DND-41 (cell line): Measurements from ENCODE around the gene IFFO2.

Experiments used
- ATAC-seq: fragments of 200-7000 bp; cut with Tn5 transposase; 3 replicates; pipeline ENCODE4 v1.9.1; 2021; ENCODE audit warnings: low read depth; ENCODE audit not compliant: insufficient read depth
- DNase-seq: peaks from one replicate; pipeline ENCODE4 v3.0.0-alpha.2; 2020
- H2AFZ ChIP-seq: 2 replicates; pipeline ENCODE4 v1.6.0; 2012; ENCODE audit warnings: low read depth, low read length
- H3K27ac ChIP-seq: 2 replicates; pipeline ENCODE4 v1.5.1; 2012; ENCODE audit warnings: low read length, inconsistent platforms
- H3K27me3 ChIP-seq: fragments of 200-600 bp; sonication (generic); 2 replicates; pipeline ENCODE4 v1.6.0; 2012; ENCODE audit warnings: low read length, mild to moderate bottlenecking, inconsistent platforms; ENCODE audit not compliant: insufficient read depth, poor library complexity
- H3K36me3 ChIP-seq: 2 replicates; pipeline ENCODE4 v1.5.1; 2012; ENCODE audit warnings: low read length, inconsistent platforms; ENCODE audit not compliant: insufficient read depth
- H3K4me1 ChIP-seq: 2 replicates; pipeline ENCODE4 v1.5.1; 2012; ENCODE audit warnings: mild to moderate bottlenecking, low read length; ENCODE audit not compliant: insufficient read depth
- H3K4me2 ChIP-seq: 2 replicates; pipeline ENCODE4 v1.6.0; 2012; ENCODE audit warnings: mild to moderate bottlenecking, moderate library complexity, low read length, inconsistent platforms; ENCODE audit not compliant: insufficient read depth
- H3K4me3 ChIP-seq, 2 experiments: fragments of 200-600 bp in 1 of 2; shearing (Covaris generic) in 1 of 2; 2 replicates each; pipeline ENCODE4 v1.5.1; 2012 to 2016; ENCODE audit warnings: inconsistent platforms in 2 of 2, low read length in 2 of 2, mild to moderate bottlenecking in 2 of 2, low read depth in 1 of 2, moderate library complexity in 1 of 2
- H3K79me2 ChIP-seq: 2 replicates; pipeline ENCODE4 v1.6.0; 2012; ENCODE audit warnings: low read length, inconsistent platforms; ENCODE audit not compliant: insufficient read depth
- H3K9ac ChIP-seq: 2 replicates; pipeline ENCODE4 v1.6.0; 2012; ENCODE audit warnings: low read depth, mild to moderate bottlenecking, inconsistent platforms, low read length, moderate library complexity
- H3K9me3 ChIP-seq: 2 replicates; pipeline ENCODE4 v1.5.1; 2012; ENCODE audit warnings: low read length, moderate library complexity, mild to moderate bottlenecking, inconsistent platforms; ENCODE audit not compliant: insufficient read depth, severe bottlenecking
- H4K20me1 ChIP-seq: 2 replicates; pipeline ENCODE4 v1.6.0; 2012; ENCODE audit warnings: low read length; ENCODE audit not compliant: insufficient read depth
- CTCF ChIP-seq: IDR thresholded peaks from 2 replicates; pipeline ENCODE4 v1.5.1; 2012; ENCODE audit warnings: borderline replicate concordance, low read length, moderate library complexity, mild to moderate bottlenecking; ENCODE audit not compliant: poor library complexity, severe bottlenecking; ENCODE audit errors: extremely low read depth
- EZH2 ChIP-seq: IDR thresholded peaks from 3 replicates; pipeline ENCODE4 v1.6.1; 2012; ENCODE audit warnings: borderline replicate concordance, low read depth, mild to moderate bottlenecking, moderate library complexity, low read length, inconsistent platforms; ENCODE audit not compliant: severe bottlenecking

Gene IFFO2

GRCh38 chr1:18991585-18991984 is 35.1 kb upstream of the IFFO2 start:
- Histone ChIP-seq H3K4me2 (no peak overlapping the region), H3K4me3 (no peak overlapping the region), H3K4me1 (no peaks in the 10 kb centered on the region), H3K79me2 (no peaks in the 10 kb centered on the region), H3K27ac (no peak overlapping the region), H3K9ac (no peak overlapping the region), H3K27me3 (peaks cover 11% of the 10 kb centered on the region), H2AFZ (no peak overlapping the region), H3K36me3 (no peaks in the 10 kb centered on the region), H3K9me3 (no peaks in the 10 kb centered on the region), H4K20me1 (no peaks in the 10 kb centered on the region; the same call in 1 of the 2 replicates)
- no peak for TF ChIP-seq CTCF
- no peak for TF ChIP-seq EZH2
- ATAC-seq = no peak
- DNase-seq = no peak

GRCh38 chr1:18989896-18990295 is 33.4 kb upstream of the IFFO2 start:
- no peaks in the 10 kb centered on the region for H3K36me3 ChIP-seq
- H3K4me1 ChIP-seq = no peaks in the 10 kb centered on the region
- H3K4me3 ChIP-seq = no peak overlapping the region
- TF ChIP-seq EZH2 = no peak
- TF ChIP-seq CTCF = no peak
- no peaks in the 10 kb centered on the region; the same call in 1 of the 2 replicates for H4K20me1 ChIP-seq
- no peaks in the 10 kb centered on the region for H3K79me2 ChIP-seq
- no peak for DNase-seq
- H3K27me3 ChIP-seq = peaks cover 13% of the 10 kb centered on the region
- no peak for ATAC-seq
- no peak overlapping the region for H3K27ac ChIP-seq
- H3K4me2 ChIP-seq = no peak overlapping the region
- no peak overlapping the region for H3K9ac ChIP-seq
- no peak overlapping the region for H2AFZ ChIP-seq
- no peaks in the 10 kb centered on the region for H3K9me3 ChIP-seq

GRCh38 chr1:18989176-18989799 is 32.8 kb upstream of the IFFO2 start:
- no peaks in the 10 kb centered on the region; the same call in 1 of the 2 replicates for H4K20me1 ChIP-seq
- no peaks in the 10 kb centered on the region for H3K79me2 ChIP-seq
- TF ChIP-seq EZH2 (no peak), CTCF (no peak)
- no peaks in the 10 kb centered on the region for H3K36me3 ChIP-seq
- no peaks in the 10 kb centered on the region for H3K9me3 ChIP-seq
- H3K9ac ChIP-seq = no peak overlapping the region
- DNase-seq (no peak), ATAC-seq (no peak)
- no peak overlapping the region for H3K27ac ChIP-seq
- H2AFZ ChIP-seq = no peak overlapping the region
- H3K4me1 ChIP-seq = no peaks in the 10 kb centered on the region
- H3K27me3 ChIP-seq = peaks cover 15% of the 10 kb centered on the region
- no peak overlapping the region for H3K4me2 ChIP-seq
- H3K4me3 ChIP-seq = no peak overlapping the region

- Histone ChIP-seq H3K9ac (no peak overlapping the region), H3K4me3 (no peak overlapping the region), H3K4me1 (no peaks in the 10 kb centered on the region), H3K36me3 (no peaks in the 10 kb centered on the region), H3K27me3 (peaks cover 10% of the 10 kb centered on the region), H3K79me2 (no peaks in the 10 kb centered on the region), H4K20me1 (no peaks in the 10 kb centered on the region), H3K4me2 (no peak overlapping the region), H2AFZ (no peak overlapping the region), H3K27ac (no peak overlapping the region), H3K9me3 (no peaks in the 10 kb centered on the region)
- TF ChIP-seq EZH2 = no peak
- no peak for TF ChIP-seq CTCF
- ATAC-seq (no peak), DNase-seq (no peak)
These were observed 24.8 kb upstream of the IFFO2 start for GRCh38 chr1:18981242-18981641.
